ENCODE data around the gene PSME3IP1. TPM values are rescaled to one million over a fixed set of nuclear protein-coding genes. Genes with fewer than 3 reads are reported as not detected.
"Not testable (repeated sequence)": the region's sequence is repeated elsewhere in the genome, so short reads cannot be mapped to it uniquely, and the experiment has no call there.

The PSME3IP1 gene
- total RNA-seq, 4 donors from 2014 or later: 55.7 to 308 (median 109) TPM

- Histone ChIP-seq H3K27me3 (no peaks in the 10 kb centered on the region), H3K4me1 (peaks cover 0 to 20% (median 5%) of the 10 kb centered on the region in 4 donors), H3K4me3 (no peak overlapping the region), H3K36me3 (no peaks in the 10 kb centered on the region), H3K9me3 (no peaks in the 10 kb centered on the region), H3K27ac (peak overlapping the region in 1 of 4 donors; percentile 3)
- DNase-seq: no peak
- TF ChIP-seq CTCF (IDR thresholded peaks at IDR 0.05) (no peak), POLR2A (IDR thresholded peaks at IDR 0.05) (no peak)
Observed at GRCh38 chr16:57194512-57194911, 8.7 kb upstream of the PSME3IP1 start.

DNA sequence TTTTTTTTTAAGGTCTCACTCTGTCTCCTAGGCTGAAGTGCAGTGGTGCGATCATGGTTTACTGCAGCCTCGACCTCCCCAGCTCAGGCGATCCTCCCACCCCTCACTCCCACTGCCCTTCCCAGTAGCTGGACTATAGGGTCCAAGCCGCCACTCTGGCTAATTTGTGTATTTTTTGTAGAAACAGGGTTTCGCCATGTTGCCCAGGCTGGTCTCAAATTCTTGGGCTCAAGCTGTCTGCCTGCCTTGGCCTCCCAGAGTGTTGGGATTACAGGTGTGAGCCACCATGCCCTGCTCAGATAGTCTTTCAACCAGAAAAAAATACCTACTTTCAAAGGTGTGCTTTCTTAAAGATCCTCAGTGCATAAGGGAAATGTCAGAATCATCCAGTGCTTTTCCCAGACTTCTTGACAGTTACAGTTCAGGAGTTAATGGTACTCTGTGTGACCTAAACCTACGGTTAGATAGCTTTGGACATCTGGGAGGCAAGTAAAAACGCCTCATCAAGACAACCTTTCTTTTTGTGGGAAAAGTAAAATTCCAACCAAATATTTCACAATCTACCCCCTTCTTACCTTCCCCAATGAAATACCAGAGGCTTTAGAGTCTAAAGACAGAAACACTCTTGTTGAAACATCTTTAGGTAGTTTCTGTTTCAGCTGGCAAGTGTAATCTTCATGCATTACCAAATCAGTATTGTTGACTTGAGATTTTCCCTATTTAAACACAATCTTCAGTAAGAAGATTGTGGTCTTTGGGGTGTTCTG, 7.1 kb upstream of the PSME3IP1 start:
- Histone ChIP-seq H3K36me3 (no peaks in the 10 kb centered on the region), H3K27me3 (no peaks in the 10 kb centered on the region), H3K9me3 (no peaks in the 10 kb centered on the region), H3K4me3 (no peak overlapping the region), H3K27ac (no peak overlapping the region), H3K4me1 (peaks cover 0 to 28% (median 5%) of the 10 kb centered on the region in 4 donors)
- TF ChIP-seq CTCF (IDR thresholded peaks at IDR 0.05): no peak
- no peak for TF ChIP-seq POLR2A (IDR thresholded peaks at IDR 0.05)
- no peak for DNase-seq

GRCh38 chr16:57192146-57192545, 6.3 kb upstream of the PSME3IP1 start:
- TF ChIP-seq POLR2A (IDR thresholded peaks at IDR 0.05) (no peak), CTCF (IDR thresholded peaks at IDR 0.05) (no peak)
- H3K27me3 ChIP-seq: no peaks in the 10 kb centered on the region
- H3K4me1 ChIP-seq: peaks cover 0 to 33% (median 5%) of the 10 kb centered on the region in 4 donors
- DNase-seq: no peak
- H3K4me3 ChIP-seq: no peak overlapping the region
- H3K9me3 ChIP-seq: no peaks in the 10 kb centered on the region
- no peak overlapping the region for H3K27ac ChIP-seq
- no peaks in the 10 kb centered on the region for H3K36me3 ChIP-seq

GRCh38 chr16:57191056-57191571, 5.3 kb upstream of the PSME3IP1 start:
- H3K27me3 ChIP-seq: no peaks in the 10 kb centered on the region
- no peaks in the 10 kb centered on the region for H3K36me3 ChIP-seq
- DNase-seq: no peak
- H3K4me3 ChIP-seq: no peak overlapping the region
- TF ChIP-seq POLR2A (IDR thresholded peaks at IDR 0.05): no peak
- TF ChIP-seq CTCF (IDR thresholded peaks at IDR 0.05): no peak
- H3K4me1 ChIP-seq: peaks cover 0 to 33% (median 5%) of the 10 kb centered on the region in 4 donors
- no peaks in the 10 kb centered on the region for H3K9me3 ChIP-seq
- H3K27ac ChIP-seq: no peak overlapping the region

GRCh38 chr16:57190136-57190535, 4.3 kb upstream of the PSME3IP1 start:
- no peaks in the 10 kb centered on the region for H3K9me3 ChIP-seq
- no peaks in the 10 kb centered on the region for H3K27me3 ChIP-seq
- no peak for DNase-seq
- TF ChIP-seq POLR2A (IDR thresholded peaks at IDR 0.05) (no peak), CTCF (IDR thresholded peaks at IDR 0.05) (no peak)
- peaks cover 0 to 33% (median 5%) of the 10 kb centered on the region in 4 donors for H3K4me1 ChIP-seq
- no peak overlapping the region for H3K4me3 ChIP-seq
- H3K27ac ChIP-seq: no peak overlapping the region
- H3K36me3 ChIP-seq: no peaks in the 10 kb centered on the region

DNA sequence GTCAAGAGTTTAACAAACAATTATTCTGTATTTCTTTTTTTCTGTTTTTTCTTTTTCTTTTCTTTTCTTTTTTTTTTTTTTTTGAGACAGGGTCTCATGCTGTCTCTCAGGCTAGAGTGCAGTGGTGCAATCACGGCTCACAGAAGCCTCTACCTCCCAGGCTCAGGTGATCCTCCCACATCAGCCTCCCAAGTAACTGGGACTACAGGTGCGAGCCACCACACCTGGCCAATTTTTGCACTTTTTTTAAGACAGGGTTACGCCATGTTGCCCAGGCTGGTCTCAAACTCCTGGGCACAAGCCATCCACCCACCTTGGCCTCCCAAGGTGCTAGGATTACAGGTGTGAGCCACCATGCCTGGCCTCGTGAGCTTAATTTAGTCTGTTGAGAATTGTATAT, 3.7 kb upstream of the PSME3IP1 start:
- H3K27ac ChIP-seq, H3K36me3 ChIP-seq, H3K9me3 ChIP-seq, DNase-seq, H3K4me3 ChIP-seq, H3K27me3 ChIP-seq: not testable (repeated sequence)
- peaks cover 0 to 39% (median 8%) of the 10 kb centered on the region in 4 donors for H3K4me1 ChIP-seq
